GM12873 (cell line): ENCODE data around the gene FUZ.
A peak's percentile ranks its signal among the peaks of the same experiment; 100 is the strongest.

Experiments
- CTCF ChIP-seq: IDR thresholded peaks from 2 replicates; pipeline ENCODE4 v1.5.1; 2012; ENCODE audit warnings: low read depth, mild to moderate bottlenecking, moderate library complexity, low read length, control low read depth; ENCODE audit not compliant: insufficient read depth; ENCODE audit errors: missing control alignments

FUZ gene

GRCh38 chr19:49812452-49812996, 568 bp downstream of the FUZ start:
- TF ChIP-seq CTCF: no peak

GRCh38 chr19:49811328-49811727, 1.8 kb downstream of the FUZ start:
- no peak for TF ChIP-seq CTCF

GRCh38 chr19:49809941-49810389, 3.1 kb downstream of the FUZ start:
- no peak for TF ChIP-seq CTCF

- TF ChIP-seq CTCF: peak; percentile 3
Observed at GRCh38 chr19:49809160-49809940, 3.7 kb downstream of the FUZ start.

- no peak for TF ChIP-seq CTCF
Observed at GRCh38 chr19:49808711-49809159, 4.4 kb downstream of the FUZ start.

GRCh38 chr19:49807904-49808675, 5.0 kb downstream of the FUZ start:
- TF ChIP-seq CTCF: no peak

- no peak for TF ChIP-seq CTCF
Observed at GRCh38 chr19:49807058-49807903, 5.8 kb downstream of the FUZ start.
